RCC 7860 (cell line): ENCODE results near the gene PISD.

ENCODE experiments used
- DNase-seq: peaks from one replicate; pipeline ENCODE4 v3.0.0-alpha.2; 2015; ENCODE audit warnings: low spot score
- FAIRE-seq: peaks from 2 replicates; lab custom pipeline; 2012; peaks lifted over from hg19 to GRCh38; lab: Jason Lieb, UNC

PISD gene

GRCh38 chr22:31575190-31575589 lies 86.8 kb downstream of the PISD start:
- no peak for DNase-seq
- FAIRE-seq, result no peak

- FAIRE-seq (no peak), DNase-seq (no peak)
These were observed 87.9 kb downstream of the PISD start for GRCh38 chr22:31574055-31574670.

GRCh38 chr22:31572939-31573338 lies 89.1 kb downstream of the PISD start:
- DNase-seq, result no peak
- FAIRE-seq, result no peak

- no peak for FAIRE-seq
- no peak for DNase-seq
These were observed 92.9 kb downstream of the PISD start for GRCh38 chr22:31569126-31569525.
